ENCODE data around the gene ARHGEF2. TPM values are rescaled to one million over a fixed set of nuclear protein-coding genes. Genes with fewer than 3 reads are reported as not detected.

The ARHGEF2 gene
- total and polyA plus RNA-seq, 7 donors, result 25.8 to 83.9 (median 42.8) TPM

- no peaks in the 10 kb centered on the region for H3K9me3 ChIP-seq
- H3K36me3 ChIP-seq, result peaks cover 31 to 89% (median 46%) of the 10 kb centered on the region in 4 donors
- 91 to 96% methylated on average over 7 of the region's 7 CpGs for whole genome bisulfite sequencing, 2 donors
- no peak overlapping the region for H3K4me3 ChIP-seq
- H3K27ac ChIP-seq, result no peak overlapping the region
- H3K4me1 ChIP-seq, result peaks cover 0 to 13% (median 8%) of the 10 kb centered on the region in 4 donors
- intact Hi-C loops (cut with DNase I), result no loop called here
- no peak for DNase-seq
- TF ChIP-seq POLR2AphosphoS5 (IDR thresholded peaks at IDR 0.05) (no peak), EP300 (IDR thresholded peaks at IDR 0.05) (no peak), POLR2A (IDR thresholded peaks at IDR 0.05) (no peak), CTCF (IDR thresholded peaks at IDR 0.05) (no peak)
- H3K27me3 ChIP-seq, result no peaks in the 10 kb centered on the region
These were observed 36.5 kb upstream of the ARHGEF2 start for GRCh38 chr1:156014829-156015228.

- H3K36me3 ChIP-seq, result peaks cover 31 to 90% (median 59%) of the 10 kb centered on the region in 4 donors
- H3K4me1 ChIP-seq, result no peaks in the 10 kb centered on the region
- no peak overlapping the region for H3K27ac ChIP-seq
- intact Hi-C loops (cut with DNase I), result no loop called here
- no peaks in the 10 kb centered on the region for H3K27me3 ChIP-seq
- WGBS, 2 donors, result 83 to 87% methylated on average over 4 of the region's 4 CpGs
- no peak for DNase-seq
- H3K4me3 ChIP-seq, result no peak overlapping the region
- no peaks in the 10 kb centered on the region for H3K9me3 ChIP-seq
- TF ChIP-seq EP300 (IDR thresholded peaks at IDR 0.05), result no peak
- no peak for TF ChIP-seq POLR2A (IDR thresholded peaks at IDR 0.05)
These were observed 33.9 kb upstream of the ARHGEF2 start for GRCh38 chr1:156012051-156012817.

GRCh38 chr1:156009404-156009803, 31.1 kb upstream of the ARHGEF2 start:
- H3K9me3 ChIP-seq, result no peaks in the 10 kb centered on the region
- DNase-seq, result no peak
- H3K4me3 ChIP-seq, result no peak overlapping the region
- no peaks in the 10 kb centered on the region for H3K4me1 ChIP-seq
- intact Hi-C loops (cut with DNase I), result no loop called here
- H3K27ac ChIP-seq, result no peak overlapping the region
- 67 to 68% methylated on average over 3 of the region's 3 CpGs for WGBS, 2 donors
- no peaks in the 10 kb centered on the region for H3K27me3 ChIP-seq
- no peak for TF ChIP-seq EP300 (IDR thresholded peaks at IDR 0.05)
- TF ChIP-seq CTCF (IDR thresholded peaks at IDR 0.05), result no peak
- TF ChIP-seq POLR2AphosphoS5 (IDR thresholded peaks at IDR 0.05), result no peak
- H3K36me3 ChIP-seq, result peaks cover 27 to 64% (median 43%) of the 10 kb centered on the region in 4 donors

GRCh38 chr1:156006666-156007376, 28.5 kb upstream of the ARHGEF2 start:
- intact Hi-C loops (cut with DNase I), result no loop called here
- Histone ChIP-seq H3K4me3 (no peak overlapping the region), H3K27ac (no peak overlapping the region), H3K9me3 (no peaks in the 10 kb centered on the region), H3K36me3 (peaks cover 9 to 38% (median 28%) of the 10 kb centered on the region in 4 donors), H3K27me3 (no peaks in the 10 kb centered on the region), H3K4me1 (no peaks in the 10 kb centered on the region)
- 82 to 88% methylated on average over 7 of the region's 7 CpGs for WGBS, 2 donors
- no peak for TF ChIP-seq CTCF (IDR thresholded peaks at IDR 0.05)
- no peak for TF ChIP-seq POLR2A (IDR thresholded peaks at IDR 0.05)
- DNase-seq, result no peak

- TF ChIP-seq EP300 (IDR thresholded peaks at IDR 0.05) (no peak), POLR2A (IDR thresholded peaks at IDR 0.05) (no peak), POLR2AphosphoS5 (IDR thresholded peaks at IDR 0.05) (no peak), CTCF (IDR thresholded peaks at IDR 0.05) (no peak)
- 28 to 52% methylated on average over 4 of the region's 4 CpGs for WGBS, 2 donors
- peaks cover 0 to 20% (median 14%) of the 10 kb centered on the region in 4 donors for H3K36me3 ChIP-seq
- intact Hi-C loops (cut with DNase I), result no loop called here
- H3K4me3 ChIP-seq, result no peak overlapping the region
- H3K27me3 ChIP-seq, result no peaks in the 10 kb centered on the region
- no peaks in the 10 kb centered on the region for H3K4me1 ChIP-seq
- no peak overlapping the region for H3K27ac ChIP-seq
- no peak for DNase-seq
- H3K9me3 ChIP-seq, result no peaks in the 10 kb centered on the region
These were observed 26.7 kb upstream of the ARHGEF2 start for GRCh38 chr1:156004843-156005584.
